Peyer's patch (tissue), 4 donors: Measurements from ENCODE around the gene C1QL2.
A peak's percentile ranks its signal among the peaks of the same experiment; 100 is the strongest.

Experiments
- CTCF ChIP-seq, 6 experiments: fragments of 450-650 bp in 4 of 6; fragments of 200-600 bp in 2 of 6; sonication (generic) in 1 of 6; IDR thresholded peaks; one replicate each; pipeline ENCODE4 v1.5.1; 2017 to 2019; ENCODE audit warnings: antibody characterized with exemption in 6 of 6, mild to moderate bottlenecking in 3 of 6, moderate library complexity in 1 of 6
- POLR2A ChIP-seq, 2 donors: fragments of 450-650 bp; IDR thresholded peaks; one replicate each; pipeline ENCODE4 v1.5.1; 2017; ENCODE audit warnings: antibody characterized with exemption in 2 of 2, mild to moderate bottlenecking in 2 of 2, moderate library complexity in 2 of 2

- TF ChIP-seq CTCF (IDR thresholded peaks at IDR 0.05) (peak in 5 of 6 experiments; percentile 26 to 68 (median 60)), POLR2A (IDR thresholded peaks at IDR 0.05) (no peak)
Observed at GRCh38 chr2:119174216-119174992, 15.9 kb upstream of the C1QL2 start.
